Measurements from ENCODE around the gene MINK1.

GRCh38 chr17:4877089-4877488 lies 43.9 kb downstream of the MINK1 start:
- no peak for TF ChIP-seq EP300 (IDR thresholded peaks at IDR 0.05)
- TF ChIP-seq, protein P1, sequence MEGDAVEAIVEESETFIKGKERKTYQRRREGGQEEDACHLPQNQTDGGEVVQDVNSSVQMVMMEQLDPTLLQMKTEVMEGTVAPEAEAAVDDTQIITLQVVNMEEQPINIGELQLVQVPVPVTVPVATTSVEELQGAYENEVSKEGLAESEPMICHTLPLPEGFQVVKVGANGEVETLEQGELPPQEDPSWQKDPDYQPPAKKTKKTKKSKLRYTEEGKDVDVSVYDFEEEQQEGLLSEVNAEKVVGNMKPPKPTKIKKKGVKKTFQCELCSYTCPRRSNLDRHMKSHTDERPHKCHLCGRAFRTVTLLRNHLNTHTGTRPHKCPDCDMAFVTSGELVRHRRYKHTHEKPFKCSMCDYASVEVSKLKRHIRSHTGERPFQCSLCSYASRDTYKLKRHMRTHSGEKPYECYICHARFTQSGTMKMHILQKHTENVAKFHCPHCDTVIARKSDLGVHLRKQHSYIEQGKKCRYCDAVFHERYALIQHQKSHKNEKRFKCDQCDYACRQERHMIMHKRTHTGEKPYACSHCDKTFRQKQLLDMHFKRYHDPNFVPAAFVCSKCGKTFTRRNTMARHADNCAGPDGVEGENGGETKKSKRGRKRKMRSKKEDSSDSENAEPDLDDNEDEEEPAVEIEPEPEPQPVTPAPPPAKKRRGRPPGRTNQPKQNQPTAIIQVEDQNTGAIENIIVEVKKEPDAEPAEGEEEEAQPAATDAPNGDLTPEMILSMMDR (IDR thresholded peaks at IDR 0.05), result no peak

All from ovary (tissue), 3 donors.